ENCODE results near the gene MUC22.
"Not testable (repeated sequence)": the region's sequence is repeated elsewhere in the genome, so short reads cannot be mapped to it uniquely, and the experiment has no call there.

The MUC22 gene

DNA sequence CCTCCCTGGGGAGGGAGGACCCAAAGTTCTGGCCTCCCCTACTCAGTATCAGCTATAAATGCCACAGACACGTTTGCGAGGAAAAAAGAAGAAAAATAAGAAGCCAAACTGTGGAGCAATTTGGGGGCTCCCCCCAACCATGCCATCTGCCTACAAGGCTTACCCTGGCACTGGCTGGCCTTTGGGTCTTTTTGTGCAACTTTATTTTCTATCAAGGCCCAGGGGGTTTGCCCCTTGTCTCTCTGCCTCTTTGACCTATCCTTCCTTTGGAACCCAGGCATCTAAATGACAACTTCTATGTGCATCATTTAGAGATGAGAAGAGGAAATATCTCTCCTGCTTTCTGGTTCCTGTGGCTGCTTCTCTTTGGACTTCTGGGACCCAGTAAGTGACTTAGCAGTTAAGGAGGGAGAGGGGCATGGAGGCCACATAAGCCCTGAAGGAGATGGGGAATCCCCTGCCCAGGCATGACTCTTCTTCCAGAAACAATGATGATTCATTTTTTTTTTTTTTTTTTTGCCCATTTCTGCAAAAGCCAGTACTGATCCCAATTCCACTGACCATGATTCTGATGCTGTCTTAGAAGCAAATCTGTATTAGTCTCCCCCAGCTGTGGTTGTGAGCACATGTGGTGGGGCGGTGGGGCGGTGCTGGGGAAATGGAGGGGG is at the start of gene MUC22:
Gene MUC22, plus strand, starts transcription at position 82 of the 668 bp plus-strand sequence. Its CDS starts 233 bp downstream, at position 315.
- no peak for DNase-seq

DNA sequence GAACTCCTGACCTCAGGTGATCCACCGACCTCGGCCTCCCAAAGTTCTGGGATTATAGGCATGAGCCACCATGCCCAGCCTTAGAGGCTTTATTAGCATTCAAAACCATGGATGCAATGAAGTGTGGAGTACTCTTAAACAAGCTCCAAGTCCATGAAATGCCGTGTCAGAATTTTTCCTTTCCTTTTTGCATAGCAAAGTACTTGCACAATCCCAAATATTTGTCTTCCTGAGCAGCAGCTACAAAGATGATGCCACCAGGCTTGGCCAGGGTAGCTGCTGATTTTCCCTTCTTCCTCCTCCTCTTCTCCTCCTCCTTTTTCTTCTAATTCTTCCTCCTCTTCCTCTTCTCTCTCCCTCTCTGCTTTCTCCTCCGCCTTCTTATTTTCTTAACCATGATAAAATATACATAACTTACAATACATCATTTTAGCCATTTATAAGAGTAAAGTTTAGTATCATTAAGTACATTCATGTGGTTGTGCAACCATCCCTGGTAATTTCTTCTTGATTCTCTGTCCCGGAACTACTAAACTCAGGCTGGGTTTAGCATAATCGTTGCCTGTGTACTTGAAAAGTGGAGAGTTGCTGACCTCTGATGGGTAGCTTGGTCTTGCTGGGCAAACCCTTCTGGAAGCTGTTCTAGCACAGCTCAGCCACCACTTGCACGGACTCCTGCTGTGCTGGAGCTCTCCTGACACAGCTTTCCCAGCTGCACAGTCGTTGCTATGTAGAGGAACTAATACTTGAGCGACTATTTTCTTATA is 49.2 kb upstream of the MUC22 start:
- DNase-seq, result no peak

DNA sequence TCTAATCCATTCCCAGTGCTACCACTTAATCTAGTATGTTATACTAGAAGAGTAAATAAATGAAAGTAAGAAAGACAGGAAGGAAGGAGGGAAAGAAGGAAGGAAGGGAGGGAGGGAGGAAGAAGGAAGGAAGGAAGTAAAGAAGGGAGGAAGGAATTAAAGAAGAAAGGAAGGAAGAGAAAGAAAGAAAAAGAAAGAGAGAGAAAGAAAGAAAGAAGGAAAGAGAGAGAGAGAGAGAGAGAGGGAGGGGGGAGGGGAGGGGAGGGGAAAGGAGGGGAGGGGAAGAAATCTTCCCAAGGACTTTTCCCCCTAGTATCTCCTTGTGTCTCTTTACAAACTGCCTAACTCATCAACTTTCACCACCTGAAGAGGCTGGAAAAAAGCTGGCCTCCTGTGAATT is 47.6 kb upstream of the MUC22 start:
- DNase-seq, result no peak

GRCh38 chr6:30963641-30964040 is 46.6 kb upstream of the MUC22 start:
- DNase-seq, result no peak

- DNase-seq, result peak; percentile 13
Measured at GRCh38 chr6:30964075-30964474, 46.2 kb upstream of the MUC22 start.

- DNase-seq, result no peak
Measured at GRCh38 chr6:30965140-30965601, 45.1 kb upstream of the MUC22 start.

GRCh38 chr6:30966154-30966553 is 44.1 kb upstream of the MUC22 start:
- no peak for DNase-seq

GRCh38 chr6:30969171-30969570 is 41.1 kb upstream of the MUC22 start:
- not testable (repeated sequence) for DNase-seq

DNA sequence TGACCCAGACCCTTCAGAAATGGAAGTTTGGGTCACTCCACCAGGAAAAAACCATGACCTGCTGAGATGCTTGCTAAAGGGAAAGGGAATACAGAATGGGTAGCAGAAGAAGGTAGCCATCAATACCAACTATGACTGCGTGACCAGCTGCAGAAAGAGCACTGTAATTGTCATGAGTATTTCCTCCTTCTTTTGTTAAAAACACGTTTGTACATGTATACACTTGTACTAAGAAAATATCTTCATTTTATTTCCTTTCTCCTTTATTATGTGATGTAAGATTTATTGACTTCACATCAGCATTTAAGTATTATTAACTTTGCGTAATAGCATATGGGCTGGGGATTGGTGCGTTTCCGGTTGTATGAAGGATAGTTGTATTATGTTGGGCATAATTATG is 39.3 kb upstream of the MUC22 start:
- DNase-seq, result no peak

DNA sequence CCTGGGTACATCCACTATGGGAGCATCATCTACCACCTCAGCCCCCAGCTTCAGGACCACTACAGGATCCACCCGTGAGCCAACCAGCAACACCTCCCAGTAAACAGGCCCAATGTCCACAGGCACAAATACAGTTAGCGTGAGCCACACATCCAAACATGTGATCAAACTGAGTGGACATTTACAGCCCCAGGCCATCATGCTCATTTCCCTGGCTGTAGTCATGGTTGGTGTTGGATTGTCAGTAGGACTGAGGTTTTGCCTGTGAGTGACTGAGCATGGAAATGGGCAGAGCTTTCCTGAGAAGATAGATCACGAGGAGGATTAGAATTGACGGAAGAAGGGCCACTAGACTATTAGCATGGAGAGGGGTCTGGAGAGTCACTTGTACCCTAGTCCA is 37.5 kb upstream of the MUC22 start:
- no peak for DNase-seq

GRCh38 chr6:30974490-30975252 is 35.6 kb upstream of the MUC22 start:
- DNase-seq, result no peak

- no peak for DNase-seq
Measured at GRCh38 chr6:30979141-30979540, 31.1 kb upstream of the MUC22 start.

DNA sequence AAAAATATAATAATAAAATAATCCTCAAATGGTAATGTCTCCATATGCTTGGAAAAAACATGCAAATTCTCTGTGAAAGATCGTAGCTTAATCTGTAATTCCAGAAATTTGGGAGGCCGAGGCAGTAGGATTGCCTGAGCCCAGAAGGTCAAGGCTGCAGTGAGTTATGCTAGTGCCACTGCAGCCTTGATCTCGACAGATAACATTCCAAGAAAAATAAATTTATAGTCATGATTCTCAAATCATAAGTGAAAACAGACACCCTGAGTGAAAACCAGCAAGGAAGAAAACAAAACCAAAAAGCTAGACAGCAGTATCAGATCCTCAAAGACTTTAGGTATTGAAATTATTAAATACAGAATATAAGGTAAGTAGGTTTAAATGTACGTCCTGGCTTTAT is 30.6 kb upstream of the MUC22 start:
- no peak for DNase-seq

- peak; percentile 9 for DNase-seq
Measured at GRCh38 chr6:30981942-30982772, 28.1 kb upstream of the MUC22 start.

DNA sequence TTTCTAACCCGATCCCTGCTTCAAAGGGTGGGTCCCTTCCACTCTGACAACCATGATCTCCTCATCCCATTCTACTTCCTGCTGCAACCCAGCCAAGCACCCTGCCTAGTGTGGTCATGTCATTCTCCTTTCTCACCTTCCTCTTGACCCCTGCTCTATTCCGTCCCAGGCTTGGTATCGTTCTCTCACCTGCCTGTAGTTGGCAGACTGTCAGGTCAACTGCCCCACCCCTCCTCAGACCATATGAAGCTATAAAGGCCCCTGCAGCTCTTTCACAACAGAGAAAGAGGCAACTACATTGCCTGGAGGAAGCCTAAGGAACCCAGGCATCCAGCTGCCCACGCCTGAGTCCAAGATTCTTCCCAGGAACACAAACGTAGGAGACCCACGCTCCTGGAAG is 26.8 kb upstream of the MUC22 start, which contains the start of gene MUC21:
Gene MUC21, plus strand, starts transcription at position 280 of the 400 bp plus-strand sequence. CDS start 241 bp downstream, outside the sequence.
- DNase-seq, result no peak

- DNase-seq, result no peak
Measured at GRCh38 chr6:30985490-30985889, 24.8 kb upstream of the MUC22 start.

GRCh38 chr6:30987304-30987703 is 23.0 kb upstream of the MUC22 start:
- DNase-seq, result no peak

GRCh38 chr6:30988209-30988825 is 22.0 kb upstream of the MUC22 start:
- DNase-seq, result peak; percentile 86

GRCh38 chr6:30990422-30991086 is 19.7 kb upstream of the MUC22 start:
- DNase-seq, result no peak

DNA sequence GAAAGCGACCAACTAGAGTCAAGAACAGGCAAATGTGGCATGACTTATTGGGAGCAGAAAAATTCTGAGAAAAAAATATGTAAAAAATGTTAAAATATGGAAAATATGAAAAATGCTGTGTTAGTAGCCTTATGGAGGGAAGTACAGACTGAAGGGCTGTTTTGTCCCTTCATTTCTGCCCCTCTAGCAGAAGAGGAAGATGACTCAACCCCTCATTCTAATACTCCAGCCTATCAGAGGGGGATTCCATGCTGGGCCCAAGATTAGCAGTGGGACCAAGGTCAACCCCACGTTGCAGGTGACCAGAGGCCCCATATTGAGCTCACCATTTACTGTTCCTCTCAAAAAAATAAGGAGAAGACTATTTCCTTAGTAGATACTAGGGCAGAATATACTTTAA is 18.4 kb upstream of the MUC22 start:
- no peak for DNase-seq

- peak; percentile 9 for DNase-seq
Measured at GRCh38 chr6:30997301-30997700, 13.0 kb upstream of the MUC22 start.

GRCh38 chr6:30998785-30999184 is 11.5 kb upstream of the MUC22 start:
- DNase-seq, result no peak

Data from hematopoietic multipotent progenitor cell treated with erythropoietin and hydrocortisone succinate and interleukin-3 and kit ligand, for 4 days (in vitro differentiated cells).